GM10248 (cell line): ENCODE data around the gene TIMM10B.

Experiments used
- CTCF ChIA-PET: fragments of 300-600 bp; sonication (Branson Sonifier 250); formaldehyde crosslinking; extraction: SDS; loops from one replicate; lab custom pipeline; 2021; ENCODE audit warnings: antibody characterized with exemption; lab: Yijun Ruan, JAX
- POLR2A ChIA-PET: fragments of 350-650 bp; sonication (Branson Sonifier 250); formaldehyde crosslinking; extraction: SDS; loops from one replicate; lab custom pipeline; 2020; ENCODE audit warnings: antibody characterized with exemption; lab: Yijun Ruan, JAX
- DNase-seq: peaks from one replicate; pipeline ENCODE4 v3.0.0; 2012; ENCODE audit errors: extremely low spot score
- TF ChIP-seq, protein P1 (sequence below): IDR thresholded peaks from 2 replicates; pipeline ENCODE4 v1.5.1; 2012; ENCODE audit warnings: mild to moderate bottlenecking, low read depth; ENCODE audit errors: extremely low read depth, missing control alignments, control extremely low read depth

TIMM10B gene

GRCh38 chr11:6474806-6475500 lies 6.3 kb upstream of the TIMM10B start:
- CTCF ChIA-PET = interaction anchor here (1.2 to 4.3 kb wide), 5 partner anchors 31 to 112 kb away, joined by 3 to 23 read pairs (median 4); no protein-coding TSS in a partner anchor
- POLR2A ChIA-PET = no interaction called here
- DNase-seq = no peak
- TF ChIP-seq, protein P1, sequence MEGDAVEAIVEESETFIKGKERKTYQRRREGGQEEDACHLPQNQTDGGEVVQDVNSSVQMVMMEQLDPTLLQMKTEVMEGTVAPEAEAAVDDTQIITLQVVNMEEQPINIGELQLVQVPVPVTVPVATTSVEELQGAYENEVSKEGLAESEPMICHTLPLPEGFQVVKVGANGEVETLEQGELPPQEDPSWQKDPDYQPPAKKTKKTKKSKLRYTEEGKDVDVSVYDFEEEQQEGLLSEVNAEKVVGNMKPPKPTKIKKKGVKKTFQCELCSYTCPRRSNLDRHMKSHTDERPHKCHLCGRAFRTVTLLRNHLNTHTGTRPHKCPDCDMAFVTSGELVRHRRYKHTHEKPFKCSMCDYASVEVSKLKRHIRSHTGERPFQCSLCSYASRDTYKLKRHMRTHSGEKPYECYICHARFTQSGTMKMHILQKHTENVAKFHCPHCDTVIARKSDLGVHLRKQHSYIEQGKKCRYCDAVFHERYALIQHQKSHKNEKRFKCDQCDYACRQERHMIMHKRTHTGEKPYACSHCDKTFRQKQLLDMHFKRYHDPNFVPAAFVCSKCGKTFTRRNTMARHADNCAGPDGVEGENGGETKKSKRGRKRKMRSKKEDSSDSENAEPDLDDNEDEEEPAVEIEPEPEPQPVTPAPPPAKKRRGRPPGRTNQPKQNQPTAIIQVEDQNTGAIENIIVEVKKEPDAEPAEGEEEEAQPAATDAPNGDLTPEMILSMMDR = no peak

DNA sequence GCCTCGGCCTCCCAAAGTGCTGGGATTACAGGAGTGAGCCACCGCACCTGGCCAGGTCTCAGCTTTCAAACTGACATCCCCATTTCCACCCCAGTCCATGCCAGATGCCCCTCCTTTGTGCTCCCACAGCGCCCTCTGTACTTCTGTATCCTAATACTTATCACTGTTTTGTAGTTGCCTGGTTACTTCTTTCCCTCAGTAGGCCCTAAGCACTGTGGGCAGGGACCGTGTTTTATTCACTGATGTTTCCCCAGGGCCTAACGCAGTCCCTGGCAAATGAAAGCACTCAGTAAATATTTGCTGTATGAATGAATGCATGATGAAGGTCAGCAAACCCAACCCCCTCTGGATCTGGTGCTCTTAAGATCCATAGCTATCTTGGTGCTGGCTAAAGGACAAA lies 5.4 kb upstream of the TIMM10B start:
- ChIA-PET CTCF (interaction anchor here (0.8 to 4.3 kb wide), 7 partner anchors 11 to 97 kb away, joined by 3 to 23 read pairs (median 3); no protein-coding TSS in a partner anchor), POLR2A (interaction anchor here (1.6 kb wide), 1 partner anchor 143 kb away, joined by 3 read pairs; the partner anchor contains the start of gene TPP1)
- TF ChIP-seq, protein P1 = no peak
- no peak for DNase-seq

DNA sequence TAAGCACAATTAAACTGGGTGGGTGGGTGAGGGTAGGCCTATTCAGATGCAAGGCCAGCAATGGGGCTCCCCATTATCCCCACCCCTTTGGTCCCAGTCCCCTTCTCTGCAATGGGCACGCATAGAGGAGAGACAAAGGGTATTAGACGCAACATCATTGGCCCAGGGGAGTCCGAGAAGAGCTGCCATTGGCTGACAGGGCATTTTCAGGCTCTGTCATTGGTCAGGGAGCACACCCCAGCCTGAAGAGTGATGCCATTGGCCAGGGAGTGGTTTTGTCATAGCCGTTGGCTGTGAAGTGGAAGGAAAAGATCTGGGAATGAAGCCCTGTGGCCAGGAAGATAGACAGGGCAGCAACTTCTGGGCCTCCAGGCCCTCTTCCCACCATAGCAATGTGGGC lies 4.7 kb upstream of the TIMM10B start:
- ChIA-PET POLR2A (interaction anchor here (1.6 kb wide), 1 partner anchor 142 kb away, joined by 3 read pairs; the partner anchor contains the start of gene TPP1), CTCF (interaction anchor here (0.8 to 4.3 kb wide), 5 partner anchors 12 to 38 kb away, joined by 3 to 23 read pairs (median 3); no protein-coding TSS in a partner anchor)
- TF ChIP-seq, protein P1 = no peak

DNA sequence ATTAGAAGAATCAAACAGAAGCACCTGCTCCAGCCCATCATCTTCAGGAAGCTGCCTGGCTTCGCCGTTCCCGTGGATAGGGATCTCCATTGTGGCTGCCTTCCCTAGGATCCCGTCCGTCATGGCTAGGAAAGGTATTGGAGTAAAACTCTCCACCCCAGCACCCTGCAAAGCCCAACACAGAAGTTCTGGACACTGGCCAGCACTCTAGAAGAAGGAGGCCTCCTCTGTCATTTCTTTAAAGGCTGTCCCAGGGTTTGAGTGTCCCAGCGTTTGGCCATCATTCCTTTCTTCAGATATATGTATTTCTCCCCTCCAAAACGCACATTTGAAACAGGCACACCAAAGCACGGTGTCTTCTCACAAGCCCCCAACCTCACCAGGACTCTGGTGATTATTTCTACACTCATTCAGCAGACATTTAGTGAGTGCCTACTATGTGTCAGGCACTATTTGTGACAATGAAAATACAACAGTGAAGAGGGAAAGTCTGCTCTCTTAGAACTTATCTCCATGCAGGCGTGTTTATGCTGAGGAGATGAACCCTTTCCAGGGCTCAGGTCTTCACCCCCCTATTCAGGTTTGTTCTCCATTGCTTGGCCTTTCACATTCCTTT lies 894 bp upstream of the TIMM10B start:
- ChIA-PET CTCF (interaction anchor here (1.0 to 1.6 kb wide), 2 partner anchors 51 to 203 kb away, joined by 3 to 5 read pairs; partner anchors contain the start of gene MRPL17), POLR2A (interaction anchor here (1.4 kb wide), 1 partner anchor 11 kb away, joined by 4 read pairs; no protein-coding TSS in a partner anchor)
- TF ChIP-seq, protein P1 = no peak
- no peak for DNase-seq

More for the DNA sequence above, 4.7 kb upstream of the TIMM10B start:
- no peak for DNase-seq

DNA sequence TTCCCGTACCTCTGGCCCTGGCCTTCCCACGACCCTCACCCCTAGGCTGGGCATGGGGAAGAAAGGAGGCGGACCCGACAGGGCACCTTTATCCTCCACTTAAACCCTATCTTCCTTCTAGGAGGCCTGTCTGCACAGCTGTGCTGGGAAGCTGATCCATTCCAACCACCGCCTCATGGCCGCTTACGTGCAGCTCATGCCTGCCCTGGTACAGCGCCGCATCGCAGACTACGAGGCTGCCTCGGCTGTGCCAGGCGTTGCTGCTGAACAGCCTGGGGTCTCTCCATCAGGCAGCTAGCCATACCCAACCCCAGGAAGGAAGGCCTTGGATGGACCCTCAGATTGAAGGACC lies 599 bp downstream of the TIMM10B start:
- TF ChIP-seq, protein P1 = no peak
- ChIA-PET CTCF (interaction anchor here (0.7 to 2.0 kb wide), 15 partner anchors 9 to 1183 kb away, joined by 3 to 10 read pairs (median 3); partner anchors contain the start of genes MRPL17 and TAF10), POLR2A (interaction anchor here (0.8 to 1.4 kb wide), 5 partner anchors 8 to 247 kb away, joined by 3 to 5 read pairs (median 3); partner anchors contain the start of genes APBB1 and TPP1)
- DNase-seq = no peak

- CTCF ChIA-PET = interaction anchor here (0.7 to 3.3 kb wide), 13 partner anchors 8 to 1183 kb away, joined by 3 to 14 read pairs (median 3); partner anchors contain the start of genes MRPL17 and TAF10
- TF ChIP-seq, protein P1 = no peak
- POLR2A ChIA-PET = no interaction called here
- DNase-seq = no peak
Measured at GRCh38 chr11:6482441-6482840, 1.1 kb downstream of the TIMM10B start.
